HepG2 (cell line): ENCODE measurements around the gene NUDT17. TPM values are rescaled to one million over a fixed set of nuclear protein-coding genes. Genes with fewer than 3 reads are reported as not detected.
"Not testable (repeated sequence)": the region's sequence is repeated elsewhere in the genome, so short reads cannot be mapped to it uniquely, and the experiment has no call there.

Source experiments
- ATAC-seq: fragments of 200-7000 bp; cut with Tn5 transposase; 3 replicates; pipeline ENCODE4 v1.9.1; 2020; ENCODE audit warnings: mild to moderate bottlenecking, moderate library complexity
- BruUV-seq: library from RNA; stranded (reverse); fragments of 400-500 nt; replicated peaks from 2 replicates; lab custom pipeline; 2021; lab: Mats Ljungman, UMichigan
- CTCF ChIA-PET: fragments of 300-600 bp; formaldehyde crosslinking; extraction: SDS; loops from one replicate; lab custom pipeline; 2021; ENCODE audit warnings: low total read pairs, inconsistent platforms, low intra/inter-chr PET ratio; lab: Yijun Ruan, JAX
- POLR2A ChIA-PET: fragments of 350-600 bp; sonication (Branson Sonifier 250); formaldehyde crosslinking; loops from one replicate; lab custom pipeline; 2020; ENCODE audit warnings: antibody characterized with exemption, inconsistent platforms; lab: Yijun Ruan, JAX
- DNase-seq: peaks from one replicate; pipeline ENCODE4 v3.0.0-alpha.2; 2015; ENCODE audit warnings: low spot score
- FAIRE-seq: peaks from 3 replicates; lab custom pipeline; 2011; peaks lifted over from hg19 to GRCh38; lab: Jason Lieb, UNC
- H2AFZ ChIP-seq: one replicate; pipeline ENCODE4 v1.6.1; 2011; ENCODE audit warnings: low read length, inconsistent platforms
- H3K27ac ChIP-seq: fragments of 300-600 bp; 3 replicates; pipeline ENCODE4 v1.8.0; 2011; ENCODE audit warnings: mixed run types, mild to moderate bottlenecking, mixed read lengths, low read length, inconsistent platforms; ENCODE audit not compliant: insufficient read depth; ENCODE audit errors: extremely low read length
- H3K27me3 ChIP-seq, 2 experiments: fragments of 200-600 bp in 1 of 2; 2 replicates in 1 of 2; 3 replicates in 1 of 2; pipeline versions ENCODE4 v1.6.0 to v1.8.0; 2011; ENCODE audit warnings: low read length in 2 of 2, mild to moderate bottlenecking in 2 of 2, moderate library complexity in 2 of 2, inconsistent platforms in 1 of 2; ENCODE audit not compliant: insufficient read depth in 2 of 2, control insufficient read depth in 1 of 2
- H3K36me3 ChIP-seq, 2 experiments: fragments of 200-600 bp in 1 of 2; replicated peaks in 1 of 2; 2 replicates in 1 of 2; 3 replicates in 1 of 2; pipeline versions ENCODE4 v1.5.1 to v1.8.0; 2011; ENCODE audit warnings: low read length in 2 of 2, inconsistent platforms in 1 of 2; ENCODE audit not compliant: insufficient read depth in 2 of 2, control insufficient read depth in 1 of 2
- H3K4me1 ChIP-seq: 2 replicates; pipeline ENCODE4 v1.5.1; 2012; ENCODE audit warnings: low read length, inconsistent platforms; ENCODE audit not compliant: insufficient read depth
- H3K4me2 ChIP-seq: 2 replicates; pipeline ENCODE4 v1.6.0; 2011; ENCODE audit warnings: low read depth, low read length, inconsistent platforms
- H3K4me3 ChIP-seq, 3 experiments: fragments of 200-600 bp in 1 of 3; sonication (generic), shearing (Covaris generic) in 1 of 3; replicated peaks in 1 of 3; 2 replicates each; pipeline ENCODE4 v1.5.1; 2011 to 2016; ENCODE audit warnings: low read length in 3 of 3, inconsistent platforms in 2 of 3, low read depth in 2 of 3, mild to moderate bottlenecking in 2 of 3, control low read depth in 1 of 3, mixed read lengths in 1 of 3; ENCODE audit not compliant: insufficient read depth in 1 of 3
- H3K79me2 ChIP-seq: one replicate; pipeline ENCODE4 v1.6.1; 2011; ENCODE audit warnings: low read length, inconsistent platforms; ENCODE audit not compliant: insufficient read depth
- H3K9ac ChIP-seq: 2 replicates; pipeline ENCODE4 v1.6.0; 2011; ENCODE audit warnings: mild to moderate bottlenecking, low read depth, low read length, inconsistent platforms; ENCODE audit not compliant: insufficient read depth
- H3K9me3 ChIP-seq: 2 replicates; pipeline ENCODE4 v1.5.1; 2012; ENCODE audit warnings: mild to moderate bottlenecking, low read length
- H4K20me1 ChIP-seq: 2 replicates; pipeline ENCODE4 v1.6.0; 2011; ENCODE audit warnings: inconsistent platforms, mild to moderate bottlenecking, low read length, moderate library complexity; ENCODE audit not compliant: insufficient read depth
- GZF1 ChIP-seq: sonication (generic); formaldehyde crosslinking; IDR thresholded peaks from 2 replicates; pipeline ENCODE4 v1.5.1; 2020; ENCODE audit warnings: mild to moderate bottlenecking, missing genetic modification reagents
- MTF1 ChIP-seq: sonication (generic); formaldehyde crosslinking; IDR thresholded peaks from 2 replicates; pipeline ENCODE4 v1.5.0; 2020; ENCODE audit warnings: missing genetic modification reagents
- TEAD2 ChIP-seq: sonication (generic); formaldehyde crosslinking; IDR thresholded peaks from 2 replicates; pipeline ENCODE4 v1.9.0; 2021; ENCODE audit warnings: missing genetic modification reagents
- ZNF230 ChIP-seq: sonication (generic); formaldehyde crosslinking; IDR thresholded peaks from 2 replicates; pipeline ENCODE4 v1.4.0; 2020; ENCODE audit warnings: mild to moderate bottlenecking, missing genetic modification reagents
- ZNF337 ChIP-seq: sonication (generic); formaldehyde crosslinking; IDR thresholded peaks from 2 replicates; pipeline ENCODE4 v1.5.1; 2020; ENCODE audit warnings: missing genetic modification reagents, low read depth, mild to moderate bottlenecking, borderline replicate concordance
- ZNF441 ChIP-seq: sonication (generic); formaldehyde crosslinking; IDR thresholded peaks from 2 replicates; pipeline ENCODE4 v1.7.0; 2021; ENCODE audit warnings: missing genetic modification reagents, borderline replicate concordance
- WGBS: methylation state at CpG from one replicate; pipeline ENCODE4 v1.1.6; 2017; ENCODE audit warnings: low lambda C conversion rate; 5-methylcytosine and 5-hydroxymethylcytosine counted together
- in situ Hi-C: cut with HindIII; loops from 2 replicates; pipeline ENCODE4 v1.10.0; 2017; ENCODE audit warnings: low pct_unique_long_range_greater_than_20kb; ENCODE audit not compliant: extremely low pct_ligation_motif_present
- intact Hi-C: fragments of 100-400 bp; cut with micrococcal nuclease; formaldehyde crosslinking; loops from one replicate; pipeline ENCODE4 v1.10.0; 2022; ENCODE audit not compliant: unreplicated experiment
- polyA plus RNA-seq, 8 experiments: library from polyadenylated mRNA; depleted of rRNA in 3 of 8; stranded (reverse) in 7 of 8; unstranded in 1 of 8; fragments of >200 nt; fragmentation: Illumina TruSeq in 4 of 8; extraction: Trizol in 4 of 8; gene quantifications; 2 replicates each; pipeline versions ENCODE4 v1.2.1 to v1.2.3, GENCODE V29; 2011 to 2016; ENCODE audit warnings: low read depth in 4 of 8, missing spikeins in 1 of 8, mixed read lengths in 1 of 8; ENCODE audit not compliant: insufficient read depth in 1 of 8
- total RNA-seq, 5 experiments: library from RNA; depleted of rRNA; stranded (reverse); fragments of >200 nt; fragmentation: Illumina TruSeq; extraction: Trizol; gene quantifications; 2 replicates each; pipeline ENCODE4 v1.2.3, GENCODE V29; 2016; ENCODE audit warnings: low read depth in 1 of 5
- TF ChIP-seq, protein P1 (sequence below), 2 experiments: sonication (generic) in 1 of 2; formaldehyde crosslinking in 1 of 2; IDR thresholded peaks; 2 replicates each; pipeline versions ENCODE4 v1.4.0 to v1.6.1; 2018 to 2020; ENCODE audit warnings: missing genetic modification reagents in 2 of 2, borderline replicate concordance in 1 of 2, low read depth in 1 of 2, mild to moderate bottlenecking in 1 of 2, missing biosample characterization in 1 of 2
- TF ChIP-seq, protein P2 (sequence below): sonication (generic); formaldehyde crosslinking; IDR thresholded peaks from 2 replicates; pipeline ENCODE4 v1.5.1; 2020; ENCODE audit warnings: missing genetic modification reagents, mild to moderate bottlenecking, borderline replicate concordance

NUDT17 gene
- total and polyA plus RNA-seq, 2 of the 13 experiments (the other 11 are each of a cell fraction or from before 2014, with no cell fraction given): 2.6 to 5.8 TPM

DNA sequence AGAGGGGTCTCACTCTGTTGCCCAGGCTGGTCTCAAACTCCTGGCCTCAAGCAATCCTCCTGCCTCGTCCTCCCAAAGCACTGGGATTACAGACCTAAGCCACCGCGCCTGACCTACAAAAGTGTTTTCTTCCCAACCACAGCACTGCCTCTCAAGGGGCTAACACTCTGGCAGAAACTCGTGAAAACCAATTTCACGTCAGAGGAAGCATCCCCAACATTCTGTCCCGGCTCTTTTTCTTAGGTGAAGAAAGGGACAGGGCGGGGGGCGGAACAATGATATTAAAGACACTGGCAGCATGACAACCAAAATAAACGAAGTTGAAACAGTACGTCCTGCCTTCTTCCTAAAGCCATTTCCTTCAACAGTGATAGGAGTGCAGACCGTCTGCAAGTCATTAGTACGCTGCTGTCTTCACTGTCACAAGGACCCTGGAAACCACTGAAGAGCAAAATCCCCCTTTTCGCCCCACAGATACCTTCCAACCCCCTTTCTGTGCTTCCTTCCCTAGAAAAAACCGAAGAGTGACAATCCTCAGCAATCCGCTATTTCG is 22.6 kb upstream of the NUDT17 start:
- CTCF ChIA-PET, H3K27me3 ChIP-seq, H3K9ac ChIP-seq, H2AFZ ChIP-seq, H4K20me1 ChIP-seq, H3K4me3 ChIP-seq, H3K27ac ChIP-seq, ATAC-seq, H3K9me3 ChIP-seq, DNase-seq, FAIRE-seq, BruUV-seq: not testable (repeated sequence)
- no CpG with 5 or more reads among the region's 16 CpGs for WGBS
- peaks cover 19% of the 10 kb centered on the region for H3K79me2 ChIP-seq
- 0 out of 2 replicates have a peak overlapping the region, but pooled peaks have one; percentile 27 for H3K4me2 ChIP-seq
- in situ Hi-C loops: loop anchor here (10.0 kb wide), 1 partner anchor 58 kb away; no protein-coding TSS in a partner anchor
- intact Hi-C loops: loop anchor here (10.0 kb wide), 1 partner anchor 88 kb away; no protein-coding TSS in a partner anchor
- POLR2A ChIA-PET: interaction anchor here (1.6 to 2.1 kb wide), 2 partner anchors 105 to 116 kb away, joined by 5 to 12 read pairs; partner anchors contain the start of genes PDZK1 and RBM8A
- peaks cover 14% of the 10 kb centered on the region for H3K4me1 ChIP-seq
- H3K36me3 ChIP-seq: peaks cover 3 to 14% of the 10 kb centered on the region in 2 experiments

DNA sequence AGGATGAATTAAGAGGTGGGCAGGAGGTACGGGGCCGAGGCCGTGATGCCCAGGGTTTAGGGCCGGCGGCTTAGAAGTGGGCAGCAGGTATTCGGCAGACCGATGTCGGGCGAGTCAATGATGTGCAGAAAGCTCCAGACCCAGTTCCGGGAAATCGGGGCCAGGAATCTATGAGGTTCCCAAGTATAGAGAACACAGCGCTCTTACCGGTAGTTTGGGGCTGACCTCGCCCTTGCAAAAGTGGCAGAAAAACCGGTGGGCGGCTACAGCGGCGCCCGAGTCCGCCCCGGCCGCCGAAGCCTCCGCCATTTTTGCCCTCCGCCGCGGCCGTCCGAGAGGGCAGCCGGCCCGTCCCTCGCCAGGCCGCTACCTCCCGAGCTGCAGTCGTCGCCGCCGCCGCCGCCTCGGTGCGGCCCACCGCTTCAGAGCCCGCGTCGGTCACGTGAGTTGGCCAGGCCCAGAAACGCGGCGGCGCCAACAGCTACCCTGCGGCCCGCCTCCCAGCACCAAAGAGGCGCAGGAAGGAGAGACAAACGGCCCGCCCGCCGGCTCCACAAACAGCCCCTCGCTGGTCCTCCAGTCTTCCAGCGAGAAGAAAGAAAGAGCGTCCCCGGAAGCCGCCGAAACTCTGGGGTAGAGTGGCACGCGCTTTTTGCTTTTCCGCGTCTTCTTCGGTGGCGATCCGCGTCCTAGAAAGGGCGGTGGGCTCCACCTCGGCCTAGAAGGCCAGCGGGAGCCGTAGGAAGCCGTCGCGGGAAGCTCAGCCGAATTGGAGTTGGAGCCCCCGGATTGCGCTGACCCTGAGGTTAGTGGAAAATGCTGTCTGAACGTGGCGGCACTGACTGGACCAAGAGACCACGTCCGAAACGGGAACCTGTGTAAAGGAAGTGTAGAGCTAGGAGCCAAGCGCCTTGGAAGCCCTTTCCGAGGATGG is 21.6 kb upstream of the NUDT17 start, which contains the start of the genes POLR3C and RNF115:
POLR3C (plus strand) TSS at position 636 of the 934 bp plus-strand sequence. CDS start 1,577 bp downstream, outside the sequence.
RNF115 (minus strand) TSS at position 531 of the 934 bp plus-strand sequence; CDS start at position 309, 222 bp downstream.
- intact Hi-C loops (loop anchor here (10.0 kb wide), 1 partner anchor 89 kb away; no protein-coding TSS in a partner anchor), in situ Hi-C loops (loop anchor here (10.0 kb wide), 1 partner anchor 59 kb away; no protein-coding TSS in a partner anchor)
- POLR2A ChIA-PET: interaction anchor here (0.6 to 2.1 kb wide), 17 partner anchors 11 to 117 kb away, joined by 3 to 30 read pairs (median 4); partner anchors contain the start of genes NUDT17, PDZK1, PEX11B and PIAS3
- Histone ChIP-seq H3K9ac (peak within 1 kb of the TSS; percentile 93), H3K4me3 (peak within 1 kb of the TSS; percentile 58 to 88 (median 73)), H3K4me1 (peaks cover 14% of the 10 kb centered on the region), H3K27ac (peak within 1 kb of the TSS; percentile 93), H4K20me1 (no peaks in the 10 kb centered on the region), H2AFZ (peak within 1 kb of the TSS; percentile 12), H3K79me2 (peaks cover 19% of the 10 kb centered on the region), H3K9me3 (no peaks in the 10 kb centered on the region), H3K27me3 (no peaks in the 10 kb centered on the region; a peak in 1 of 5 replicates), H3K36me3 (peaks cover 8 to 24% of the 10 kb centered on the region in 2 experiments), H3K4me2 (peak within 1 kb of the TSS; percentile 58)
- TSS peak; percentile 68 for BruUV-seq
- FAIRE-seq (no peak), ATAC-seq (peak; percentile 96), DNase-seq (peak; percentile 84)
- WGBS: 10% methylated on average over 15 of the region's 89 CpGs
- CTCF ChIA-PET: no interaction called here
- TF ChIP-seq, protein P1, sequence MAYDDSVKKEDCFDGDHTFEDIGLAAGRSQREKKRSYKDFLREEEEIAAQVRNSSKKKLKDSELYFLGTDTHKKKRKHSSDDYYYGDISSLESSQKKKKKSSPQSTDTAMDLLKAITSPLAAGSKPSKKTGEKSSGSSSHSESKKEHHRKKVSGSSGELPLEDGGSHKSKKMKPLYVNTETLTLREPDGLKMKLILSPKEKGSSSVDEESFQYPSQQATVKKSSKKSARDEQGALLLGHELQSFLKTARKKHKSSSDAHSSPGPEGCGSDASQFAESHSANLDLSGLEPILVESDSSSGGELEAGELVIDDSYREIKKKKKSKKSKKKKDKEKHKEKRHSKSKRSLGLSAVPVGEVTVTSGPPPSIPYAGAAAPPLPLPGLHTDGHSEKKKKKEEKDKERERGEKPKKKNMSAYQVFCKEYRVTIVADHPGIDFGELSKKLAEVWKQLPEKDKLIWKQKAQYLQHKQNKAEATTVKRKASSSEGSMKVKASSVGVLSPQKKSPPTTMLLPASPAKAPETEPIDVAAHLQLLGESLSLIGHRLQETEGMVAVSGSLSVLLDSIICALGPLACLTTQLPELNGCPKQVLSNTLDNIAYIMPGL (CRISPR knock-in tag; IDR thresholded peaks at IDR 0.05; ENCODE audit: borderline replicate concordance in 1 of 2, low read depth in 1 of 2): peak; percentile 60 to 91
- TF ChIP-seq ZNF230 (CRISPR knock-in tag): peak; percentile 80; the same call in 1 of the 2 replicates
- no peak for TF ChIP-seq TEAD2 (CRISPR knock-in tag)
- peak; percentile 72; the same call in 1 of the 2 replicates for TF ChIP-seq ZNF441 (CRISPR knock-in tag)
- no peak for TF ChIP-seq MTF1 (CRISPR knock-in tag)
- TF ChIP-seq, protein P2, sequence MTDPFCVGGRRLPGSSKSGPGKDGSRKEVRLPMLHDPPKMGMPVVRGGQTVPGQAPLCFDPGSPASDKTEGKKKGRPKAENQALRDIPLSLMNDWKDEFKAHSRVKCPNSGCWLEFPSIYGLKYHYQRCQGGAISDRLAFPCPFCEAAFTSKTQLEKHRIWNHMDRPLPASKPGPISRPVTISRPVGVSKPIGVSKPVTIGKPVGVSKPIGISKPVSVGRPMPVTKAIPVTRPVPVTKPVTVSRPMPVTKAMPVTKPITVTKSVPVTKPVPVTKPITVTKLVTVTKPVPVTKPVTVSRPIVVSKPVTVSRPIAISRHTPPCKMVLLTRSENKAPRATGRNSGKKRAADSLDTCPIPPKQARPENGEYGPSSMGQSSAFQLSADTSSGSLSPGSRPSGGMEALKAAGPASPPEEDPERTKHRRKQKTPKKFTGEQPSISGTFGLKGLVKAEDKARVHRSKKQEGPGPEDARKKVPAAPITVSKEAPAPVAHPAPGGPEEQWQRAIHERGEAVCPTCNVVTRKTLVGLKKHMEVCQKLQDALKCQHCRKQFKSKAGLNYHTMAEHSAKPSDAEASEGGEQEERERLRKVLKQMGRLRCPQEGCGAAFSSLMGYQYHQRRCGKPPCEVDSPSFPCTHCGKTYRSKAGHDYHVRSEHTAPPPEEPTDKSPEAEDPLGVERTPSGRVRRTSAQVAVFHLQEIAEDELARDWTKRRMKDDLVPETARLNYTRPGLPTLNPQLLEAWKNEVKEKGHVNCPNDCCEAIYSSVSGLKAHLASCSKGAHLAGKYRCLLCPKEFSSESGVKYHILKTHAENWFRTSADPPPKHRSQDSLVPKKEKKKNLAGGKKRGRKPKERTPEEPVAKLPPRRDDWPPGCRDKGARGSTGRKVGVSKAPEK (CRISPR knock-in tag): no peak
- no peak for TF ChIP-seq GZF1 (CRISPR knock-in tag)
- TF ChIP-seq ZNF337 (CRISPR knock-in tag): peak; percentile 71; the same call in 1 of the 2 replicates
